Tibial nerve (tissue), 4 donors: ENCODE measurements around the gene STK39.

Experiments
- EP300 ChIP-seq, 2 donors: sonication (generic); formaldehyde crosslinking; IDR thresholded peaks; one replicate each; pipeline ENCODE4 v1.6.1; 2017; ENCODE audit warnings: antibody characterized with exemption in 2 of 2, mild to moderate bottlenecking in 1 of 2
- POLR2A ChIP-seq, 2 donors: fragments of 450-650 bp; IDR thresholded peaks; one replicate each; pipeline ENCODE4 v1.6.1; 2017; ENCODE audit warnings: antibody characterized with exemption in 2 of 2, mild to moderate bottlenecking in 2 of 2, moderate library complexity in 2 of 2
- TF ChIP-seq, protein P1 (sequence below), 5 experiments: fragments of 200-600 bp in 3 of 5; fragments of 450-650 bp in 2 of 5; sonication (generic) in 3 of 5; IDR thresholded peaks; one replicate each; pipeline ENCODE4 v1.5.1; 2016 to 2019; ENCODE audit warnings: antibody characterized with exemption in 5 of 5, mild to moderate bottlenecking in 3 of 5, moderate library complexity in 2 of 5

GRCh38 chr2:168200930-168201583 is 46.3 kb downstream of the STK39 start:
- TF ChIP-seq EP300 (IDR thresholded peaks at IDR 0.05) (no peak), POLR2A (IDR thresholded peaks at IDR 0.05) (no peak)
- TF ChIP-seq, protein P1, sequence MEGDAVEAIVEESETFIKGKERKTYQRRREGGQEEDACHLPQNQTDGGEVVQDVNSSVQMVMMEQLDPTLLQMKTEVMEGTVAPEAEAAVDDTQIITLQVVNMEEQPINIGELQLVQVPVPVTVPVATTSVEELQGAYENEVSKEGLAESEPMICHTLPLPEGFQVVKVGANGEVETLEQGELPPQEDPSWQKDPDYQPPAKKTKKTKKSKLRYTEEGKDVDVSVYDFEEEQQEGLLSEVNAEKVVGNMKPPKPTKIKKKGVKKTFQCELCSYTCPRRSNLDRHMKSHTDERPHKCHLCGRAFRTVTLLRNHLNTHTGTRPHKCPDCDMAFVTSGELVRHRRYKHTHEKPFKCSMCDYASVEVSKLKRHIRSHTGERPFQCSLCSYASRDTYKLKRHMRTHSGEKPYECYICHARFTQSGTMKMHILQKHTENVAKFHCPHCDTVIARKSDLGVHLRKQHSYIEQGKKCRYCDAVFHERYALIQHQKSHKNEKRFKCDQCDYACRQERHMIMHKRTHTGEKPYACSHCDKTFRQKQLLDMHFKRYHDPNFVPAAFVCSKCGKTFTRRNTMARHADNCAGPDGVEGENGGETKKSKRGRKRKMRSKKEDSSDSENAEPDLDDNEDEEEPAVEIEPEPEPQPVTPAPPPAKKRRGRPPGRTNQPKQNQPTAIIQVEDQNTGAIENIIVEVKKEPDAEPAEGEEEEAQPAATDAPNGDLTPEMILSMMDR (IDR thresholded peaks at IDR 0.05), result no peak
